HepG2 (cell line): ENCODE results near the gene HLCS. TPM values are rescaled to one million over a fixed set of nuclear protein-coding genes. Genes with fewer than 3 reads are reported as not detected.

ENCODE experiments used
- CSRNP1 ChIP-seq: sonication (generic); formaldehyde crosslinking; IDR thresholded peaks from 2 replicates; pipeline ENCODE4 v1.8.1; 2023; ENCODE audit warnings: mild to moderate bottlenecking, missing genetic modification reagents
- FOXA3 ChIP-seq: IDR thresholded peaks from 2 replicates; pipeline ENCODE4 v1.6.1; 2016; ENCODE audit warnings: missing genetic modification reagents, missing compliant biosample characterization
- GMEB1 ChIP-seq: sonication (generic); formaldehyde crosslinking; IDR thresholded peaks from 2 replicates; pipeline ENCODE4 v1.5.1; 2020; ENCODE audit warnings: missing genetic modification reagents, mild to moderate bottlenecking, borderline replicate concordance
- HMGXB4 ChIP-seq, 2 experiments: sonication (generic) in 1 of 2; formaldehyde crosslinking in 1 of 2; IDR thresholded peaks; 2 replicates each; pipeline versions ENCODE4 v1.4.0 to v1.6.1; 2018 to 2020; ENCODE audit warnings: missing genetic modification reagents in 2 of 2, borderline replicate concordance in 1 of 2, low read depth in 1 of 2, mild to moderate bottlenecking in 1 of 2, missing biosample characterization in 1 of 2
- HNRNPLL ChIP-seq: fragments of 200-400 bp; formaldehyde crosslinking; IDR thresholded peaks from 2 replicates; pipeline ENCODE4 v1.6.1; 2017; ENCODE audit warnings: mild to moderate bottlenecking, low read depth, low read length; ENCODE audit not compliant: poor library complexity, severe bottlenecking
- JDP2 ChIP-seq: sonication (generic); formaldehyde crosslinking; IDR thresholded peaks from 2 replicates; pipeline ENCODE4 v1.8.1; 2022; ENCODE audit warnings: missing genetic modification reagents, borderline replicate concordance
- MXD4 ChIP-seq: IDR thresholded peaks from 2 replicates; pipeline ENCODE4 v1.6.1; 2016; ENCODE audit warnings: mild to moderate bottlenecking, missing biosample characterization, missing genetic modification reagents
- POGK ChIP-seq: sonication (generic); formaldehyde crosslinking; conservative IDR thresholded peaks from 2 replicates; pipeline ENCODE4 v1.8.0; 2022; ENCODE audit warnings: mild to moderate bottlenecking, moderate library complexity, missing genetic modification reagents
- SNAPC5 ChIP-seq: sonication (generic); formaldehyde crosslinking; IDR thresholded peaks from 2 replicates; pipeline ENCODE4 v1.8.1; 2023; ENCODE audit warnings: mild to moderate bottlenecking, missing genetic modification reagents, borderline replicate concordance
- XRCC5 ChIP-seq: fragments of 200-400 bp; formaldehyde crosslinking; optimal IDR thresholded peaks from 2 replicates; pipeline ENCODE3; 2017; ENCODE audit warnings: mild to moderate bottlenecking, low read length
- ZBTB26 ChIP-seq: IDR thresholded peaks from 2 replicates; pipeline ENCODE4 v1.6.1; 2016; ENCODE audit warnings: missing compliant biosample characterization, missing genetic modification reagents, borderline replicate concordance
- ZFP90 ChIP-seq: sonication (generic); formaldehyde crosslinking; IDR thresholded peaks from 2 replicates; pipeline ENCODE4 v1.8.0; 2022; ENCODE audit warnings: missing genetic modification reagents, mild to moderate bottlenecking, inconsistent platforms, borderline replicate concordance
- ZKSCAN8 ChIP-seq: IDR thresholded peaks from 2 replicates; pipeline ENCODE4 v1.6.1; 2016; ENCODE audit warnings: borderline replicate concordance, missing genetic modification reagents, missing compliant biosample characterization
- ZNF574 ChIP-seq: sonication (generic); formaldehyde crosslinking; IDR thresholded peaks from 2 replicates; pipeline ENCODE4 v1.4.0; 2020; ENCODE audit warnings: missing genetic modification reagents
- ZNF773 ChIP-seq: sonication (generic); formaldehyde crosslinking; IDR thresholded peaks from 2 replicates; pipeline ENCODE4 v1.4.0; 2020; ENCODE audit warnings: missing genetic modification reagents, borderline replicate concordance
- polyA plus RNA-seq, 8 experiments: library from polyadenylated mRNA; depleted of rRNA in 3 of 8; stranded (reverse) in 7 of 8; unstranded in 1 of 8; fragments of >200 nt; fragmentation: Illumina TruSeq in 4 of 8; extraction: Trizol in 4 of 8; gene quantifications; 2 replicates each; pipeline versions ENCODE4 v1.2.1 to v1.2.3, GENCODE V29; 2011 to 2016; ENCODE audit warnings: low read depth in 4 of 8, missing spikeins in 1 of 8, mixed read lengths in 1 of 8; ENCODE audit not compliant: insufficient read depth in 1 of 8
- total RNA-seq, 5 experiments: library from RNA; depleted of rRNA; stranded (reverse); fragments of >200 nt; fragmentation: Illumina TruSeq; extraction: Trizol; gene quantifications; 2 replicates each; pipeline ENCODE4 v1.2.3, GENCODE V29; 2016; ENCODE audit warnings: low read depth in 1 of 5

The HLCS gene
- total and polyA plus RNA-seq, 2 of the 13 experiments (the other 11 are each of a cell fraction or from before 2014, with no cell fraction given): 7.9 to 12.3 TPM

- TF ChIP-seq SNAPC5 (no peak), FOXA3 (CRISPR knock-in tag) (0 out of 2 replicates have a peak, but pooled peaks have one; percentile 33), XRCC5 (peak; percentile 96), POGK (CRISPR knock-in tag) (peak; percentile 69; the same call in 1 of the 2 replicates), JDP2 (no peak), ZNF773 (CRISPR knock-in tag) (no peak), ZBTB26 (peak; percentile 52; the same call in 1 of the 2 replicates), GMEB1 (CRISPR knock-in tag) (peak; percentile 45; the same call in 1 of the 2 replicates), HMGXB4 (CRISPR knock-in tag; IDR thresholded peaks at IDR 0.05; ENCODE audit: borderline replicate concordance in 1 of 2, low read depth in 1 of 2) (peak; percentile 92 to 93), ZFP90 (CRISPR knock-in tag) (peak; percentile 78; the same call in 1 of the 2 replicates), CSRNP1 (CRISPR knock-in tag) (peak; percentile 30; the same call in 1 of the 2 replicates), HNRNPLL (peak; percentile 93), MXD4 (peak; percentile 30; the same call in 1 of the 2 replicates), ZKSCAN8 (CRISPR knock-in tag) (no peak), ZNF574 (peak; percentile 64)
Observed at GRCh38 chr21:37009740-37010341, 43.4 kb upstream of the HLCS start (continued).
